Caco-2 (cell line): ENCODE data around the gene ZNF691. TPM values are rescaled to one million over a fixed set of nuclear protein-coding genes. Genes with fewer than 3 reads are reported as not detected.
A peak's percentile ranks its signal among the peaks of the same experiment; 100 is the strongest.

Experiments used
- BruUV-seq: library from RNA; stranded (reverse); fragments of 400-500 nt; replicated peaks from 2 replicates; lab custom pipeline; 2021; lab: Mats Ljungman, UMichigan
- CTCF ChIA-PET: fragments of 300-600 bp; sonication (Branson Sonifier 250); formaldehyde crosslinking; loops from one replicate; lab custom pipeline; 2022; ENCODE audit warnings: antibody characterized with exemption; lab: Charles Lee
- POLR2A ChIA-PET: fragments of 300-600 bp; sonication (Branson Sonifier 250); formaldehyde crosslinking; loops from one replicate; lab custom pipeline; 2022; ENCODE audit warnings: antibody characterized with exemption; lab: Charles Lee
- DNase-seq, 2 experiments: peaks; one replicate each; pipeline versions ENCODE4 v3.0.0 to v3.0.0-alpha.2; 2020 to 2022
- H3K27me3 ChIP-seq: replicated peaks from 2 replicates; pipeline ENCODE4 v1.6.0; 2011; ENCODE audit warnings: low read length; ENCODE audit not compliant: control insufficient read depth, insufficient read depth
- H3K36me3 ChIP-seq: 2 replicates; pipeline ENCODE4 v1.5.1; 2011; ENCODE audit warnings: low read length; ENCODE audit not compliant: control insufficient read depth, insufficient read depth
- H3K4me1 ChIP-seq: fragments of 250-450 bp; sonication (Bioruptor Pico); 2 replicates; pipeline ENCODE4 v1.5.1; 2020; ENCODE audit warnings: mild to moderate bottlenecking
- H3K4me3 ChIP-seq: 2 replicates; pipeline ENCODE4 v1.5.1; 2011; ENCODE audit warnings: low read depth, mild to moderate bottlenecking, control low read depth, low read length
- H3K9me3 ChIP-seq: fragments of 250-450 bp; sonication (Bioruptor Pico); 2 replicates; pipeline ENCODE4 v1.5.1; 2020; ENCODE audit warnings: mild to moderate bottlenecking, moderate library complexity
- H3K27ac Mint-ChIP-seq: one replicate; pipeline ENCODE4 v1.8.0; 2022; ENCODE audit warnings: mixed read lengths; ENCODE audit not compliant: unreplicated experiment
- H3K27me3 Mint-ChIP-seq: one replicate; pipeline ENCODE4 v1.8.0; 2022; ENCODE audit warnings: mixed read lengths; ENCODE audit not compliant: insufficient read depth, unreplicated experiment
- H3K36me3 Mint-ChIP-seq: one replicate; pipeline ENCODE4 v1.8.0; 2022; ENCODE audit warnings: mild to moderate bottlenecking, mixed read lengths; ENCODE audit not compliant: insufficient read depth, unreplicated experiment
- H3K4me1 Mint-ChIP-seq: one replicate; pipeline ENCODE4 v1.8.0; 2022; ENCODE audit warnings: low read depth, mixed read lengths; ENCODE audit not compliant: unreplicated experiment
- H3K4me3 Mint-ChIP-seq: one replicate; pipeline ENCODE4 v1.8.0; 2022; ENCODE audit warnings: mild to moderate bottlenecking, moderate library complexity, mixed read lengths; ENCODE audit not compliant: unreplicated experiment
- H3K9me3 Mint-ChIP-seq: one replicate; pipeline ENCODE4 v1.8.0; 2022; ENCODE audit warnings: mixed read lengths; ENCODE audit not compliant: unreplicated experiment
- CTCF ChIP-seq, 2 experiments: fragments of 200-600 bp in 1 of 2; IDR thresholded peaks; 1 replicate in 1 of 2; 2 replicates in 1 of 2; pipeline versions ENCODE4 v1.5.1 to v1.8.0; 2011 to 2022; ENCODE audit warnings: antibody characterized with exemption in 1 of 2, control low read depth in 1 of 2, inconsistent platforms in 1 of 2, low read depth in 1 of 2, low read length in 1 of 2, mild to moderate bottlenecking in 1 of 2, moderate library complexity in 1 of 2; ENCODE audit not compliant: insufficient read depth in 1 of 2, severe bottlenecking in 1 of 2, unreplicated experiment in 1 of 2
- intact Hi-C: fragments of 100-400 bp; cut with micrococcal nuclease; formaldehyde crosslinking; loops from one replicate; pipeline ENCODE4 v1.10.0; 2022; ENCODE audit not compliant: unreplicated experiment
- total RNA-seq: library from RNA; stranded (reverse); gene quantifications from 2 replicates; pipeline ENCODE4 v1.2.3, GENCODE V29; 2022

Gene ZNF691
- total RNA-seq, 1 experiment from 2014 or later, result 7.8 TPM

GRCh38 chr1:42816585-42817439, 29.6 kb upstream of the ZNF691 start, which contains the start of the genes ERMAP and SVBP:
Gene ERMAP (plus strand): TSS chr1:42817122. CDS start chr1:42830449, 13,327 bp downstream.
Gene SVBP (minus strand): TSS chr1:42817397. CDS start chr1:42816544, 853 bp downstream.
- Histone ChIP-seq H3K4me1 (peaks cover 6% of the 10 kb centered on the region; the same call in 1 of the 2 replicates), H3K9me3 (no peaks in the 10 kb centered on the region), H3K36me3 (no peaks in the 10 kb centered on the region), H3K27me3 (no peaks in the 10 kb centered on the region), H3K4me3 (peak within 1 kb of the TSS; percentile 70)
- H3K27me3 Mint-ChIP-seq, result no peaks in the 10 kb centered on the region
- no TSS peak for BruUV-seq
- POLR2A ChIA-PET, result interaction anchor here (3.0 kb wide), 1 partner anchor 30 kb away, joined by 13 read pairs; the partner anchor contains the start of gene ZNF691
- H3K4me3 Mint-ChIP-seq, result peak within 1 kb of the TSS; percentile 87
- no peaks in the 10 kb centered on the region for H3K9me3 Mint-ChIP-seq
- peaks cover 5% of the 10 kb centered on the region for H3K36me3 Mint-ChIP-seq
- CTCF ChIA-PET, result interaction anchor here (1.4 kb wide), 1 partner anchor 29 kb away, joined by 3 read pairs; the partner anchor contains the start of gene ZNF691
- peaks cover 7% of the 10 kb centered on the region for H3K4me1 Mint-ChIP-seq
- H3K27ac Mint-ChIP-seq, result peak within 1 kb of the TSS; percentile 64
- intact Hi-C loops, result no loop called here
- no peak for TF ChIP-seq CTCF (IDR thresholded peaks at IDR 0.05; ENCODE audit: insufficient read depth in 1 of 2, low read depth in 1 of 2, low read length in 1 of 2, severe bottlenecking in 1 of 2, unreplicated experiment in 1 of 2)
- DNase-seq, result peak; percentile 88 to 92

- H3K9me3 Mint-ChIP-seq, result no peaks in the 10 kb centered on the region
- no peaks in the 10 kb centered on the region for H3K27me3 ChIP-seq
- peaks cover 5% of the 10 kb centered on the region for H3K36me3 Mint-ChIP-seq
- no peaks in the 10 kb centered on the region for H3K27me3 Mint-ChIP-seq
- no peaks in the 10 kb centered on the region for H3K9me3 ChIP-seq
- H3K4me1 ChIP-seq, result peaks cover 6% of the 10 kb centered on the region; the same call in 1 of the 2 replicates
- peak overlapping the region; percentile 19; the same call in 1 of the 2 replicates for H3K4me3 ChIP-seq
- CTCF ChIA-PET, result no interaction called here
- intact Hi-C loops, result no loop called here
- peak overlapping the region; percentile 87 for H3K4me3 Mint-ChIP-seq
- POLR2A ChIA-PET, result interaction anchor here (0.6 to 3.0 kb wide), 2 partner anchors 29 to 54 kb away, joined by 3 to 13 read pairs; partner anchors contain the start of gene ZNF691
- no TSS peak for BruUV-seq
- H3K36me3 ChIP-seq, result no peaks in the 10 kb centered on the region
- TF ChIP-seq CTCF (IDR thresholded peaks at IDR 0.05; ENCODE audit: insufficient read depth in 1 of 2, low read depth in 1 of 2, low read length in 1 of 2, severe bottlenecking in 1 of 2, unreplicated experiment in 1 of 2), result no peak
- H3K27ac Mint-ChIP-seq, result no peak overlapping the region
- no peak for DNase-seq
- peaks cover 7% of the 10 kb centered on the region for H3K4me1 Mint-ChIP-seq
These were observed 29.0 kb upstream of the ZNF691 start for GRCh38 chr1:42817440-42817767.

GRCh38 chr1:42817976-42818375, 28.4 kb upstream of the ZNF691 start:
- Histone ChIP-seq H3K4me3 (no peak overlapping the region), H3K27me3 (no peaks in the 10 kb centered on the region), H3K36me3 (no peaks in the 10 kb centered on the region), H3K9me3 (no peaks in the 10 kb centered on the region), H3K4me1 (peaks cover 8% of the 10 kb centered on the region; the same call in 1 of the 2 replicates)
- ChIA-PET POLR2A (interaction anchor here (0.6 to 3.0 kb wide), 2 partner anchors 28 to 53 kb away, joined by 3 to 13 read pairs; partner anchors contain the start of gene ZNF691), CTCF (no interaction called here)
- Mint-ChIP-seq H3K4me3 (no peak overlapping the region), H3K9me3 (no peaks in the 10 kb centered on the region), H3K27ac (no peak overlapping the region), H3K27me3 (no peaks in the 10 kb centered on the region), H3K36me3 (peaks cover 5% of the 10 kb centered on the region), H3K4me1 (peaks cover 7% of the 10 kb centered on the region)
- BruUV-seq, result no TSS peak
- TF ChIP-seq CTCF (IDR thresholded peaks at IDR 0.05; ENCODE audit: insufficient read depth in 1 of 2, low read depth in 1 of 2, low read length in 1 of 2, severe bottlenecking in 1 of 2, unreplicated experiment in 1 of 2), result no peak
- no peak for DNase-seq
- intact Hi-C loops, result no loop called here
